Natural killer cell treated with Interleukin-12 subunit alpha and Interleukin-12 subunit beta and Interleukin-15 and Interleukin-18, amount 100 ng/mL, for 72 hours (primary cell): Measurements from ENCODE around the gene IL11RA. TPM values are rescaled to one million over a fixed set of nuclear protein-coding genes. Genes with fewer than 3 reads are reported as not detected.
"Not testable (repeated sequence)": the region's sequence is repeated elsewhere in the genome, so short reads cannot be mapped to it uniquely, and the experiment has no call there.

Experiments
- ATAC-seq, 2 donors: fragments of 150-1000 bp; cut with Tn5 transposase in 1 of 2; sonication (Bioruptor Pico), chemical (Tn5 transposase) in 1 of 2; 2 replicates each; pipeline ENCODE4 v1.10.0; 2021
- DNase-seq: peaks from one replicate; pipeline ENCODE4 v3.0.0; 2022; ENCODE audit warnings: low spot score
- H3K27ac Mint-ChIP-seq, 2 donors: 1 replicate in 1 of 2; 2 replicates in 1 of 2; pipeline ENCODE4 v1.8.0; 2022; ENCODE audit warnings: mixed read lengths in 2 of 2, mild to moderate bottlenecking in 1 of 2, moderate library complexity in 1 of 2
- H3K27me3 Mint-ChIP-seq, 2 donors: 1 replicate in 1 of 2; 2 replicates in 1 of 2; pipeline ENCODE4 v1.8.0; 2022; ENCODE audit warnings: mixed read lengths in 2 of 2
- H3K36me3 Mint-ChIP-seq: one replicate; pipeline ENCODE4 v1.8.0; 2022; ENCODE audit warnings: mixed read lengths
- H3K4me1 Mint-ChIP-seq, 2 donors: 1 replicate in 1 of 2; 2 replicates in 1 of 2; pipeline ENCODE4 v1.8.0; 2022; ENCODE audit warnings: low read depth in 2 of 2, mixed read lengths in 2 of 2, mild to moderate bottlenecking in 1 of 2
- H3K4me3 Mint-ChIP-seq: one replicate; pipeline ENCODE4 v1.8.0; 2022; ENCODE audit warnings: mixed read lengths
- H3K9me3 Mint-ChIP-seq: 2 replicates; pipeline ENCODE4 v1.8.0; 2022; ENCODE audit warnings: mixed read lengths
- total RNA-seq, 2 donors: library from RNA; stranded (reverse); gene quantifications; one replicate each; pipeline ENCODE4 v1.2.3, GENCODE V29; 2022

The IL11RA gene
- total RNA-seq, 2 donors from 2014 or later = 6.8 to 16.8 TPM

- Mint-ChIP-seq H3K36me3 (no peaks in the 10 kb centered on the region), H3K4me1 (peaks cover 22 to 35% of the 10 kb centered on the region in 2 donors), H3K4me3 (peak overlapping the region; percentile 90)
These were observed 15.1 kb upstream of the IL11RA start for GRCh38 chr9:34636791-34637355.

GRCh38 chr9:34637356-34638137 lies 14.4 kb upstream of the IL11RA start, which contains the start of gene SIGMAR1:
Gene SIGMAR1, minus strand, starts transcription at chr9:34637787. Its CDS starts 90 bp downstream, at chr9:34637697.
- ATAC-seq (peak; percentile 96 to 98), DNase-seq (peak; percentile 96)
- no peaks in the 10 kb centered on the region for H3K36me3 Mint-ChIP-seq
- no peaks in the 10 kb centered on the region for H3K27me3 Mint-ChIP-seq
- peak within 1 kb of the TSS; percentile 92 to 98 for H3K27ac Mint-ChIP-seq
- peak within 1 kb of the TSS; percentile 94 for H3K4me3 Mint-ChIP-seq
- H3K4me1 Mint-ChIP-seq = peaks cover 22 to 35% of the 10 kb centered on the region in 2 donors
- H3K9me3 Mint-ChIP-seq = no peaks in the 10 kb centered on the region

More at GRCh38 chr9:34636791-34637355, 15.1 kb upstream of the IL11RA start:
- DNase-seq (no peak), ATAC-seq (no peak)
- Mint-ChIP-seq H3K27ac (peak overlapping the region; percentile 92 to 98), H3K9me3 (no peaks in the 10 kb centered on the region), H3K27me3 (no peaks in the 10 kb centered on the region)

GRCh38 chr9:34638138-34638445 lies 13.9 kb upstream of the IL11RA start:
- H3K9me3 Mint-ChIP-seq = no peaks in the 10 kb centered on the region
- no peaks in the 10 kb centered on the region for H3K36me3 Mint-ChIP-seq
- DNase-seq = no peak
- H3K27me3 Mint-ChIP-seq = no peaks in the 10 kb centered on the region
- H3K4me1 Mint-ChIP-seq = peaks cover 22 to 35% of the 10 kb centered on the region in 2 donors
- peak overlapping the region; percentile 92 to 98 for H3K27ac Mint-ChIP-seq
- ATAC-seq = no peak
- peak overlapping the region; percentile 94 for H3K4me3 Mint-ChIP-seq

GRCh38 chr9:34639322-34639721 lies 12.7 kb upstream of the IL11RA start:
- not testable (repeated sequence) for H3K4me3 Mint-ChIP-seq, H3K27me3 Mint-ChIP-seq, H3K9me3 Mint-ChIP-seq, H3K36me3 Mint-ChIP-seq, H3K27ac Mint-ChIP-seq, ATAC-seq, DNase-seq
- peaks cover 22 to 29% of the 10 kb centered on the region in 2 donors for H3K4me1 Mint-ChIP-seq

DNA sequence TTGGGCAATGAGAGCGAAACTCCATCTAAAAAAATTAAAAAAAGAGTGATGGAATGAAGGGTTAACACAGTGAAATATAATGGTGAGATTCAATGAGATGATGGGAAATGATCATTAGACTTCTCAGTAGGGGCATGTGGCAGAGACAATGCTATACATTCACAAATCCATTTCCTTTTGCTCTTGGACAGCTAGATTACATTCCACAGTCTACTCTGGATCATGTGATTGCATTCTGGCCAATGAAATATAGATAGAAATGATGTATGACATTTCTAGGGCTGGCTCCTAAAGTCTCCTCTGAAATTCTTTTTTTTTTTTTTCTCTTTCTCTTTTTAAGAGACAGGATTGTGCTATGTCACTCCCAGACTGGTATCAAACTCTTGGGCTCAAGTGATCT lies 9.3 kb upstream of the IL11RA start:
- DNase-seq (no peak), ATAC-seq (no peak)
- no peaks in the 10 kb centered on the region for H3K36me3 Mint-ChIP-seq
- no peak overlapping the region for H3K4me3 Mint-ChIP-seq
- H3K27me3 Mint-ChIP-seq = no peaks in the 10 kb centered on the region
- H3K4me1 Mint-ChIP-seq = peaks cover 30 to 32% of the 10 kb centered on the region in 2 donors
- no peak overlapping the region for H3K27ac Mint-ChIP-seq
- H3K9me3 Mint-ChIP-seq = no peaks in the 10 kb centered on the region

DNA sequence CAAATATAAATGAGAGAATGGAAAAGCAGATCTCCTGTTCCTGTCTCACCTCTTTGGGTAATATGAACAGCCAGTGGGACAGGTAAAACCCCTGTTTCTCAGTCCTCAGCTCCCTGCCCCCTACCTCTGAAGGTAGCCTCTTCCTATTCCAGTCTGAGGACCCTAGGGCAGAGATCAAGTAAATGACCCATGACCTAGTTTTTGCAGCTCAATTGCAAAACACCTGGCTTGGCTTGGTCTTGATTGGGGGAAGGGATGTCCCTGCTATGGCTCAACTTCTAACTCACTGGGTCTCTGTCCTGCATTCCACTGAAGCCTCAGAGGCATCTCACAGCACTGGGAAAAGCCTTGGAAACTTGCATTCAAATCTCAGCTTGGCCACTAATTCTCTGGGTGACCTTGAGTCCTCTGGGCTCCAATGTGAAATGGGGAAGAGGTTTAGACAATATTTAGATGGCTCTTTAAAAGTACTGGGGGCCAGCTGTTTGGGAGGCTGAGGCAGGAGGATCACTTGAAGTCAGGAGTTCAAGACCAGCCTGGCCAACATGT lies 7.1 kb upstream of the IL11RA start:
- peaks cover 30 to 31% of the 10 kb centered on the region in 2 donors for H3K4me1 Mint-ChIP-seq
- no peak overlapping the region for H3K27ac Mint-ChIP-seq
- no peaks in the 10 kb centered on the region for H3K9me3 Mint-ChIP-seq
- DNase-seq = no peak
- H3K36me3 Mint-ChIP-seq = peaks cover 7% of the 10 kb centered on the region
- no peak overlapping the region for H3K4me3 Mint-ChIP-seq
- ATAC-seq = no peak
- no peaks in the 10 kb centered on the region for H3K27me3 Mint-ChIP-seq

DNA sequence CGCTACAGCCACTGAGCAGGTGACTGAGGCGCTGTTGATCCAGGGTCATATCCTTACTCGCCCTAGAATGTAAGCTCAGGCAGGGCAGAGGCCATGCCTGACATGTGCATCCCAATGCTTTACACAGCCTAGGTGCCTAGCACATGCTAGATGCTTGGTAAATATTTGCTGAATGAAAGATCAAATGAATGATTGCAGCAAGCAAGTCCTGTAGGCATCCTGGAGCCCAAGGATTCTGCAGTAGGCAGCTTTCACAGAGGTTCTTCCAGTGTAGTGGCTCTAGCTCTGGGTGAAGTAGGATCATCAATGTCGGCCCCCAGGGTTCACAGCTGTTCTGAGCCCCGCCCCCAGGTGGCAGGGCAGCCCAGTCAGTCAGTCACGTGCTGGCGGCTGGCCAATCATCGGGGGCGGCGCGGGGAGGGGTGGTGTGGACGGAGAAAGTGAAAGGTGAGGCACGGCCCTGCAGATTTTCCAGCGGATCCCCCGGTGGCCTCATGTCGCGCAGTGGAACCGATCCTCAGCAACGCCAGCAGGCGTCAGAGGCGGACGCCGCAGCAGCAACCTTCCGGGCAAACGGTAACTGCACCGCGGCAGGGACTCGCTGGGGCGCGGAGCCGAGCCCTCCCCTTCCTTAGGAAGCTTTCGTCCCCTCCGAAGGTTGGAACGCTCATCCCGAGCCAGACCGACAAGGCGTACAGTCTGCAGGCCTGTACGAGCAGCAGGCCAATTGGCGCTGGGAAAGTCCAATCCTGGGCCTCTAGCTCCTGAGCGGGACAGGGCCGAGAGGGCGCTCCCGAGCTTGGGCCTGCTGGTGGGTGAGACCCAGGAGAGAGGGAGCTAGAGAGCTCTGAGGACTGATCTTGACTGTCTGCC lies 5.5 kb upstream of the IL11RA start, which contains the start of gene GALT:
TSS of gene GALT (plus strand) at position 465 of the 873 bp plus-strand sequence. CDS start at position 495, 30 bp downstream.
- DNase-seq = peak; percentile 94
- peak; percentile 91 to 93 for ATAC-seq
- peak within 1 kb of the TSS; percentile 68 to 76 for H3K27ac Mint-ChIP-seq
- peak within 1 kb of the TSS; percentile 90 for H3K4me3 Mint-ChIP-seq
- peaks cover 7% of the 10 kb centered on the region for H3K36me3 Mint-ChIP-seq
- H3K4me1 Mint-ChIP-seq = peaks cover 27% of the 10 kb centered on the region in 2 donors
- H3K27me3 Mint-ChIP-seq = no peaks in the 10 kb centered on the region
- no peaks in the 10 kb centered on the region for H3K9me3 Mint-ChIP-seq

- DNase-seq = no peak
- H3K4me1 Mint-ChIP-seq = peaks cover 26% of the 10 kb centered on the region in 2 donors
These were observed 4.9 kb upstream of the IL11RA start for GRCh38 chr9:34647084-34647403.

DNA sequence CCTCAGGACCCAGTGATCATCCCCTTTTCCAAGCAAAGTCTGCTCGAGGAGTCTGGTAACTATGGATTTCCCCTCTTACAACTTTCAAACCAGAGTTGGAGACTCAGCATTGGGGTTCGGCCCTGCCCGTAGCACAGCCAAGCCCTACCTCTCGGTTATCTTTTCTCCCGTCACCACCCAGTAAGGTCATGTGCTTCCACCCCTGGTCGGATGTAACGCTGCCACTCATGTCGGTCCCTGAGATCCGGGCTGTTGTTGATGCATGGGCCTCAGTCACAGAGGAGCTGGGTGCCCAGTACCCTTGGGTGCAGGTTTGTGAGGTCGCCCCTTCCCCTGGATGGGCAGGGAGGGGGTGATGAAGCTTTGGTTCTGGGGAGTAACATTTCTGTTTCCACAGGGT lies 4.3 kb upstream of the IL11RA start:
- Mint-ChIP-seq H3K4me3 (peak overlapping the region; percentile 90), H3K9me3 (no peaks in the 10 kb centered on the region), H3K27ac (peak overlapping the region; percentile 68 to 76), H3K27me3 (no peaks in the 10 kb centered on the region), H3K4me1 (peaks cover 30 to 32% of the 10 kb centered on the region in 2 donors), H3K36me3 (peaks cover 7% of the 10 kb centered on the region)
- DNase-seq = no peak
- ATAC-seq = no peak

More at GRCh38 chr9:34647084-34647403, 4.9 kb upstream of the IL11RA start:
- no peak for ATAC-seq
- Mint-ChIP-seq H3K27ac (peak overlapping the region; percentile 68 to 76), H3K9me3 (no peaks in the 10 kb centered on the region), H3K36me3 (peaks cover 7% of the 10 kb centered on the region), H3K4me3 (peak overlapping the region; percentile 90), H3K27me3 (no peaks in the 10 kb centered on the region)

- Mint-ChIP-seq H3K36me3 (peaks cover 7% of the 10 kb centered on the region), H3K4me1 (peaks cover 39 to 40% of the 10 kb centered on the region in 2 donors), H3K4me3 (peak overlapping the region; percentile 90), H3K27me3 (no peaks in the 10 kb centered on the region), H3K9me3 (no peaks in the 10 kb centered on the region), H3K27ac (no peak overlapping the region)
- ATAC-seq (no peak), DNase-seq (no peak)
These were observed 3.3 kb upstream of the IL11RA start for GRCh38 chr9:34648673-34649072.

DNA sequence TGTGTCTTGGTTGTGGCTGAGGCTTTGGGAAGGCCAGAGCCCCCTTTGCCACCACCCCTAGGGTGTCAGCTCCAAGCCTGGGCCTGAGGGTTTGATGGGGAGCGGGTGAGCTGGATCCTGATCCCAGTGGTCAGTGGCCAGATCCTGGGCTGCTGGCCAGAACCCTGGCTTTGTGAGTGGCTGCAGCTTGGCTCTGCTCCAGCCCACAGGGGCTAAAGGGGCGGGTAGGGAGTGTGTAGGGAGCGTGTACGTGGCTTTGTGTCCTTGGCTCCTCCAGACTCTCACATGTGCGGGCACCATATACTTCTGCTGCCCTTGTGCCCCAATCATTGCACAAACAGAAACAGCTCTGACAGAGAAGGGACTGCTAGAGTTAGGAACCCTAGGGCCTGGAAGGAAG lies 1.2 kb upstream of the IL11RA start:
- peaks cover 7% of the 10 kb centered on the region for H3K36me3 Mint-ChIP-seq
- H3K4me1 Mint-ChIP-seq = peaks cover 40% of the 10 kb centered on the region in 2 donors
- DNase-seq = no peak
- ATAC-seq = no peak
- H3K27ac Mint-ChIP-seq = no peak overlapping the region
- no peaks in the 10 kb centered on the region for H3K27me3 Mint-ChIP-seq
- H3K9me3 Mint-ChIP-seq = no peaks in the 10 kb centered on the region
- H3K4me3 Mint-ChIP-seq = no peak overlapping the region

DNA sequence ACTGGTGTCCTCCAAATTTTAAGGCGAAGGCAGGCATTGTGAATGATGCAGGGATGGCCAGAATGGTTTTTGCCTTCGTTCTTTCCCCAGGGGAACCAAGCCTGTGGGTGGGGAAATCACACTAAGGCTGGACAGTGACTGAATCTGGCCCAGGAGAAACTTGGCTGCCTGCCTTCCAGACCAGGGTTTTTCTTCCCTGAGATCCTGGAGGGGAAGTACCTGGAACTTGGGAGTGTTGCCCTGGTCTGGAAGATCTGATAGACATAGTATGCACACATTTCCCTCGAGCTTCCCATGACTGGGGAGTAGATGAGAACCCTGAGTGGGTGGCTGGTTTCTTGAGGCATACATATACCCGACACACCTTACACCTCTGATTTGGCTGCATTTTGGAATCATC lies 664 bp upstream of the IL11RA start:
- Mint-ChIP-seq H3K27me3 (no peaks in the 10 kb centered on the region), H3K27ac (no peak overlapping the region), H3K4me1 (peaks cover 35% of the 10 kb centered on the region in 2 donors), H3K4me3 (no peak overlapping the region), H3K36me3 (peaks cover 7% of the 10 kb centered on the region), H3K9me3 (no peaks in the 10 kb centered on the region)
- DNase-seq = no peak
- no peak for ATAC-seq

DNA sequence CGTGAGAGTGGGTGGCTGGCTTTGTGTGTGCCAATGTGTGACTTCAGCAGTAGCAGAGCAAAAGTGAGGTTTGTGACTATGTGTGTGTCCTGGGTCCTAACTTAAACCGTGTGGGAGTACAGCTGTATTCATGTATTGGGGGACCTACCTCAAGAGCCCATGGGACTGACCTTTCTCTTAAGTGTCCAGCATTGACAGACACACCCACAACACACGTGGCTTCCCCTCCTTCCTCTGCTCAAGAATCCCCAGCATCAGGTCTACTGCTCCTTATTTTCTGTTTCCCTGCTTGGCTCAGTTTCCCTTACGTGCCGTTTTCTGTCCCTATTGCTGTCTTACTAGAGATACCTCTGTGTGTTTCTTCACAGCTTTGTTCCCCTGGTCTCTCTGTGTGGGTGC lies 616 bp downstream of the IL11RA start:
- ATAC-seq (no peak), DNase-seq (no peak)
- no peaks in the 10 kb centered on the region for H3K27me3 Mint-ChIP-seq
- peaks cover 7% of the 10 kb centered on the region for H3K36me3 Mint-ChIP-seq
- H3K4me1 Mint-ChIP-seq = peaks cover 26 to 28% of the 10 kb centered on the region in 2 donors
- H3K9me3 Mint-ChIP-seq = no peaks in the 10 kb centered on the region
- peak overlapping the region; percentile 44 for H3K4me3 Mint-ChIP-seq
- peak overlapping the region; percentile 16 to 49 for H3K27ac Mint-ChIP-seq
